Effector memory CD8-positive, alpha-beta T cell (primary cell): ENCODE data around the gene LRP1-AS.

ENCODE experiments used
- ATAC-seq: fragments of 150-1000 bp; cut with Tn5 transposase; replicated peaks from 2 replicates; pipeline ENCODE4 v1.10.0; 2021; ENCODE audit warnings: mild to moderate bottlenecking, moderate library complexity
- DNase-seq, 3 experiments: peaks; one replicate each; pipeline ENCODE4 v3.0.0; 2021
- H3K27ac Mint-ChIP-seq, 2 donors: one replicate each; pipeline ENCODE4 v1.8.0; 2022; ENCODE audit warnings: mild to moderate bottlenecking in 2 of 2, mixed read lengths in 2 of 2, moderate library complexity in 2 of 2
- H3K27me3 Mint-ChIP-seq, 2 donors: one replicate each; pipeline ENCODE4 v1.8.0; 2022; ENCODE audit warnings: mixed read lengths in 2 of 2
- H3K36me3 Mint-ChIP-seq: one replicate; pipeline ENCODE4 v1.8.0; 2022; ENCODE audit warnings: mild to moderate bottlenecking, moderate library complexity, mixed read lengths; ENCODE audit not compliant: insufficient read depth
- H3K4me1 Mint-ChIP-seq, 2 donors: one replicate each; pipeline ENCODE4 v1.8.0; 2022; ENCODE audit warnings: low read depth in 2 of 2, mixed read lengths in 2 of 2
- H3K4me3 Mint-ChIP-seq, 2 donors: one replicate each; pipeline ENCODE4 v1.8.0; 2022; ENCODE audit warnings: mild to moderate bottlenecking in 2 of 2, mixed read lengths in 2 of 2, moderate library complexity in 2 of 2
- H3K9me3 Mint-ChIP-seq, 2 donors: one replicate each; pipeline ENCODE4 v1.8.0; 2022; ENCODE audit warnings: mixed read lengths in 2 of 2
- total RNA-seq, 9 experiments: gene quantifications; one replicate each; lab custom pipeline; 2026; lab: John Stamatoyannopoulos, UW

Gene LRP1-AS
- total RNA-seq: 0 reads per million in 9 experiments

DNA sequence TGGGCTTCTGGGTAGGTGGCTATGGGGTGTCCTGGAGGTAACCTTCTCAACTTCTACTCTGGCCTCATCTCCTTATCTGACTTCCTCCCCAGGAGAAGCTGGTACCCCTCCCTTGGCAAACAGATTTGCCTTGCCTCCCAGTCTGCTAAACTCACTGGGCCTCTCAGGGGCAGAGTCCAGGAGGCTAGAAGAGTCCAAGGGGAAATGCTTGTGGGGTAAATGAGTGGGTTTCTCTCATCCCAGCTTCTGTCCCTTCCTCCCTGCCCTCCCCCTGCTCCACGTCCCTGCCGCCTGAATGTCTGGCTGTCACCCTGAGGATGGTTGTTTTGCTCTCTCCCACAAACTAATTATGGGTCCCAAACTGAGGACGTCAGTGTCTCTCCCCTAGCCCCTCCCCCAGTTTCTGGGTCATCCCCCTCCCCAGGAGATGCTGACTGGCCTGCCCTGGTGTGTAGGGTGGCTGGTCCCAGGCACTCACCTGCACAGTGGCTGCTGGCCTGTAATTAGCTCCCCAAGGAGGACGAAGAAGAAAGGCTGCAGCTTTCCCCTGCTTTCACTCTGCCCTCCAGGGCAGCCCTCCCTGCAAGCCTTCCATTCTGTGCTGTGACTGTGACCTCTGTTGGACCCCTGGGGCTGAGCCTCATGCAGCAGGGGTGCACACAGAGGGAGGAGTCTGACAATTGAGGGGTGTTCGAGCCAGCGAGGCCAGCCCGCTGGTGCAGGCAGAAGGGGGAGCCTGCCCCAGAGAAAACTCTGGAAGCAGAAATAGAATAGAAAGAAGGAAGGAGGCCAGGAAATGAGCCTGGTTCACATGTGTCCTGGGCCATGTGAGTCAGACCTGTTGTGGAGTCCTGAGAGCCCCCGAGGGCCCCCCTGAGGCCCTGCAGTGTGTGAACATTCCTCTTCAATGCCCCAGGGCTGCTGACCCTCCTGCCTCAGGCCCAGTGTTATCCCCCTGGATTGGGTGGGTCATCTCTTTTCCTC, at the start of gene LRP1-AS:
Gene LRP1-AS (minus strand): TSS at position 659 of the 984 bp plus-strand sequence.
- ATAC-seq (no peak), DNase-seq (no peak)
- Mint-ChIP-seq H3K36me3 (no peaks in the 10 kb centered on the region), H3K4me1 (peaks cover 0 to 1% of the 10 kb centered on the region in 2 donors), H3K9me3 (no peaks in the 10 kb centered on the region), H3K27ac (peak within 1 kb of the TSS in 1 of 2 donors; percentile 47), H3K27me3 (peaks cover 0 to 8% of the 10 kb centered on the region in 2 donors), H3K4me3 (no peak within 1 kb of the TSS)

DNA sequence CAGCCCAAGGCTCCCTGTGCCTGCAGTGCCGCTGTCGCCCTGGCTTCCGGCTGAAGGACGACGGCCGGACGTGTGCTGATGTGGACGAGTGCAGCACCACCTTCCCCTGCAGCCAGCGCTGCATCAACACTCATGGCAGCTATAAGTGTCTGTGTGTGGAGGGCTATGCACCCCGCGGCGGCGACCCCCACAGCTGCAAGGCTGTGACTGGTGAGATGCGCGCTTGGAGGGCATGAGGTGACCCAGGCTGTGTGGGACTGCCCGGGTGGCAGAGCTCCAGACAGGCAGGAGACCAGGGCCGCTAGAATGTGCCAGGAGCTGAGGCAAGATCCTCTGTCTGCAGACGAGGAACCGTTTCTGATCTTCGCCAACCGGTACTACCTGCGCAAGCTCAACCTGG, 49.5 kb upstream of the LRP1-AS start:
- no peak for ATAC-seq
- DNase-seq: no peak
- H3K36me3 Mint-ChIP-seq: peaks cover 4% of the 10 kb centered on the region
- no peaks in the 10 kb centered on the region for H3K9me3 Mint-ChIP-seq
- no peak overlapping the region for H3K27ac Mint-ChIP-seq
- H3K4me3 Mint-ChIP-seq: no peak overlapping the region
- peaks cover 8 to 9% of the 10 kb centered on the region in 2 donors for H3K27me3 Mint-ChIP-seq
- no peaks in the 10 kb centered on the region for H3K4me1 Mint-ChIP-seq

DNA sequence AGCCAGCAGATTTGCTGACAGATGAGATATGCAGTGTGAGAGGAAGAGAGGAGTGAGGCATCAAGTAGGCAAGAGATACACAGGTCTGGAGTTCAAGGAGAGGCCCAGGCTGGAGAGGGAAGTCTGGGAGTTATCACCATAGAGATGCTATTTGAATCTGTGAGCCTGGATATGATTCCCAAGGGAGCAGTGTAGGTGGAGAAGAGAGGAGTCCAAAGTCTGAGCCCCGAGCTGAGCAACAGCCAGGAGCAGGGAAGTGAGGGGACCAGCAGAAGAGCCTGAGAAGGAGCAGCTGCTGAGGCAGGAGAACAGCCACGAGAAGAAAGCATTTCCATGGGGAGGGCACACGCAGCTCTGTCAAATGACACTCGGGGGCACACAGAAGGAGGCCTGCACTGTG, 49.0 kb upstream of the LRP1-AS start:
- DNase-seq (no peak), ATAC-seq (no peak)
- Mint-ChIP-seq H3K4me1 (no peaks in the 10 kb centered on the region), H3K9me3 (no peaks in the 10 kb centered on the region), H3K4me3 (no peak overlapping the region), H3K36me3 (peaks cover 4% of the 10 kb centered on the region), H3K27ac (no peak overlapping the region), H3K27me3 (peaks cover 8 to 9% of the 10 kb centered on the region in 2 donors)

DNA sequence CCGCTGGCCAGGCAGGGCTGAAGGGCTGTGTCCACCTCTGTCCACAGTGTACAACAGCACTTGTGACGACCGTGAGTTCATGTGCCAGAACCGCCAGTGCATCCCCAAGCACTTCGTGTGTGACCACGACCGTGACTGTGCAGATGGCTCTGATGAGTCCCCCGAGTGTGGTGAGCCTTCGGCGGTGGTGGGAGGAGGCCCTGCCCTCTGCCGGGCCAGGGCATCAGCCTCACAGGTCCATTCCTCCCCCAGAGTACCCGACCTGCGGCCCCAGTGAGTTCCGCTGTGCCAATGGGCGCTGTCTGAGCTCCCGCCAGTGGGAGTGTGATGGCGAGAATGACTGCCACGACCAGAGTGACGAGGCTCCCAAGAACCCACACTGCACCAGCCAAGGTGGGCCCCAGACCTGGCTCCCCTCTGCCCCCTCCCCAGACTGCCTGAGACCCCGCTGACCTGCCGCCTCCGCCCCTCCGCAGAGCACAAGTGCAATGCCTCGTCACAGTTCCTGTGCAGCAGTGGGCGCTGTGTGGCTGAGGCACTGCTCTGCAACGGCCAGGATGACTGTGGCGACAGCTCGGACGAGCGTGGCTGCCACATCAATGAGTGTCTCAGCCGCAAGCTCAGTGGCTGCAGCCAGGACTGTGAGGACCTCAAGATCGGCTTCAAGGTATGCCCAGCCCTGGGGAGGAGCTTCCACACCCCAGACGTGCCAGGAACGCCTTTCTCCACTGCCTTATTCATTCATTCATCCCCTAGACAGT, 48.4 kb upstream of the LRP1-AS start:
- no peak overlapping the region for H3K27ac Mint-ChIP-seq
- DNase-seq (no peak), ATAC-seq (no peak)
- H3K4me1 Mint-ChIP-seq: no peaks in the 10 kb centered on the region
- no peaks in the 10 kb centered on the region for H3K9me3 Mint-ChIP-seq
- peaks cover 4% of the 10 kb centered on the region for H3K36me3 Mint-ChIP-seq
- no peak overlapping the region for H3K4me3 Mint-ChIP-seq
- peaks cover 8 to 9% of the 10 kb centered on the region in 2 donors for H3K27me3 Mint-ChIP-seq

DNA sequence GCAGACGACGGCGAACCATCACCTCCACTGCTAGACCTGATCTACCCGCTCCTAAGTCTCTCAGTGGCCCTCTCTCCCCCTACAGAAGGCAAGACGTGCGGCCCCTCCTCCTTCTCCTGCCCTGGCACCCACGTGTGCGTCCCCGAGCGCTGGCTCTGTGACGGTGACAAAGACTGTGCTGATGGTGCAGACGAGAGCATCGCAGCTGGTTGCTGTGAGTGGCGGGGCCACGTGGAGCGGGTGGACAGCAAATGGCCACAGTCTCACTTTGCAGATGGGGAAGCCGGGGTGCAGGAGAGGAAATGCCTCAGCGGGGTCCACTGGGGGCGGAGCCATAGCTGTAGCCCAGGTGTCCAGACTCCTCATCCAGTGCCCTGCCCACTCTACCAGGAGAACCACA, 47.8 kb upstream of the LRP1-AS start:
- H3K9me3 Mint-ChIP-seq: no peaks in the 10 kb centered on the region
- H3K36me3 Mint-ChIP-seq: peaks cover 4% of the 10 kb centered on the region
- ATAC-seq (no peak), DNase-seq (no peak)
- H3K27me3 Mint-ChIP-seq: peaks cover 8 to 9% of the 10 kb centered on the region in 2 donors
- no peak overlapping the region for H3K4me3 Mint-ChIP-seq
- no peaks in the 10 kb centered on the region for H3K4me1 Mint-ChIP-seq
- H3K27ac Mint-ChIP-seq: no peak overlapping the region

DNA sequence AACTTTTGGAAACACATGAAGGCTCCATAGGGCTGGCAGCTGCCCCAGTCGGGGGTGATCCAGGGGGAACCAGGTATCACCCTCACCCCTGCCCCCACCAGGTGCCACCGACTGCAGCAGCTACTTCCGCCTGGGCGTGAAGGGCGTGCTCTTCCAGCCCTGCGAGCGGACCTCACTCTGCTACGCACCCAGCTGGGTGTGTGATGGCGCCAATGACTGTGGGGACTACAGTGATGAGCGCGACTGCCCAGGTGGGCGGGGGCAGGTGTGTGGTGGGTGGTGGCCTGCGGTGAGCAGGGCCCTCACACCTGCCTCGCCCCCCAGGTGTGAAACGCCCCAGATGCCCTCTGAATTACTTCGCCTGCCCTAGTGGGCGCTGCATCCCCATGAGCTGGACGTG, 46.8 kb upstream of the LRP1-AS start:
- no peaks in the 10 kb centered on the region for H3K4me1 Mint-ChIP-seq
- H3K9me3 Mint-ChIP-seq: no peaks in the 10 kb centered on the region
- H3K27ac Mint-ChIP-seq: no peak overlapping the region
- H3K36me3 Mint-ChIP-seq: peaks cover 4% of the 10 kb centered on the region
- DNase-seq (no peak), ATAC-seq (no peak)
- H3K27me3 Mint-ChIP-seq: peaks cover 8 to 9% of the 10 kb centered on the region in 2 donors
- H3K4me3 Mint-ChIP-seq: no peak overlapping the region

DNA sequence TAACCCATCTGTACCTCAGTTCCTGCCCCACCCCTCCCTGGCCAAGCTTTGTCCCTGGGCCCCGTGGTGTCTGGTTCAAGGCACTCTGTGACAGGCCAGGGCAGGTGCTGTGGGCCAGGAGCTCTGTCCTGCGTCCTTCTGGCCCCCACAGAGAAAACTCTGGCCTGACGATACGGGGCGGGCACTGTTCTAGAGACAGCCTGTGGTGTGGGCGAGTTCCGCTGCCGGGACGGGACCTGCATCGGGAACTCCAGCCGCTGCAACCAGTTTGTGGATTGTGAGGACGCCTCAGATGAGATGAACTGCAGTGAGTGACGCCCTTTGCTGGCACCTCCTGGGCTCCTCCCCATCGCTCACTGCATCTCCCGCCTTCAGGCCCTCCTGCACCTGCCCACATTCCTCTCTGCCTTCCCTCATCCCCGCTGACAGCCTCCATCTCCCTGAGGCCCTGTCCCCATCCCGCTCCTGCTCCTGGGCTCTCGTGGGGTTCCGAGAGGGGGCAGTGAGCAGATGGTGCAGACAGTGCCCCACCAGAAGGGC, 46.4 kb upstream of the LRP1-AS start:
- DNase-seq (no peak), ATAC-seq (no peak)
- Mint-ChIP-seq H3K4me1 (no peaks in the 10 kb centered on the region), H3K27me3 (peaks cover 8 to 9% of the 10 kb centered on the region in 2 donors), H3K36me3 (peaks cover 4% of the 10 kb centered on the region), H3K9me3 (no peaks in the 10 kb centered on the region), H3K4me3 (no peak overlapping the region), H3K27ac (no peak overlapping the region)

DNA sequence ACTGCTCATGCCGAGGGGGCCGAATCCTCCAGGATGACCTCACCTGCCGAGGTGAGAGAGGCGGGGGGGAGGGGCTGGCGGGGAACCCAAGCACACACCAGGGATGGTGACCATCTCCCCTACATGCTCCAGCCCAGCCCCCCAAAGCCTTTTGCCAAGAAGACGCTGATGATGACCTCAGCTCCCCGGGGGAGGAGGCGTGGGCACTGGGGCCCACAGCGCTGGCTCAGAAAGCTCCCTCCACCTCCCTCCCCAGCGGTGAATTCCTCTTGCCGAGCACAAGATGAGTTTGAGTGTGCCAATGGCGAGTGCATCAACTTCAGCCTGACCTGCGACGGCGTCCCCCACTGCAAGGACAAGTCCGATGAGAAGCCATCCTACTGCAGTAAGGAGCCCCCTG, 45.5 kb upstream of the LRP1-AS start:
- Mint-ChIP-seq H3K27me3 (peaks cover 8 to 9% of the 10 kb centered on the region in 2 donors), H3K36me3 (peaks cover 4% of the 10 kb centered on the region), H3K27ac (peak overlapping the region in 1 of 2 donors; percentile 72), H3K4me1 (no peaks in the 10 kb centered on the region), H3K9me3 (no peaks in the 10 kb centered on the region), H3K4me3 (no peak overlapping the region)
- ATAC-seq (no peak), DNase-seq (no peak)

DNA sequence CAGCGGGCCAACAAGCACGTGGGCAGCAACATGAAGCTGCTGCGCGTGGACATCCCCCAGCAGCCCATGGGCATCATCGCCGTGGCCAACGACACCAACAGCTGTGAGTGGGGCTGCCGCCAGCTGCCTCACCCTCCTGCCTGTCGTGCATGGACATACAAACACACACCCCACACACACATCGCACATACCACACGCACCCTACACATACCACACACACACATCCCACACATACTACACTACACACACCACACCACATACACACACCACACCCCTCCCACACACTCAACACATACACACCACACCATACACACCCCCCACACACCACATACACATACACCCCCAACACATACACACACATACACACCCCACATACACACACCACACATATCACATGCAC, 44.0 kb upstream of the LRP1-AS start:
- DNase-seq (no peak), ATAC-seq (no peak)
- H3K9me3 Mint-ChIP-seq: no peaks in the 10 kb centered on the region
- peaks cover 4% of the 10 kb centered on the region for H3K36me3 Mint-ChIP-seq
- H3K27me3 Mint-ChIP-seq: peaks cover 6 to 7% of the 10 kb centered on the region in 2 donors
- H3K4me1 Mint-ChIP-seq: no peaks in the 10 kb centered on the region
- no peak overlapping the region for H3K27ac Mint-ChIP-seq
- no peak overlapping the region for H3K4me3 Mint-ChIP-seq

DNA sequence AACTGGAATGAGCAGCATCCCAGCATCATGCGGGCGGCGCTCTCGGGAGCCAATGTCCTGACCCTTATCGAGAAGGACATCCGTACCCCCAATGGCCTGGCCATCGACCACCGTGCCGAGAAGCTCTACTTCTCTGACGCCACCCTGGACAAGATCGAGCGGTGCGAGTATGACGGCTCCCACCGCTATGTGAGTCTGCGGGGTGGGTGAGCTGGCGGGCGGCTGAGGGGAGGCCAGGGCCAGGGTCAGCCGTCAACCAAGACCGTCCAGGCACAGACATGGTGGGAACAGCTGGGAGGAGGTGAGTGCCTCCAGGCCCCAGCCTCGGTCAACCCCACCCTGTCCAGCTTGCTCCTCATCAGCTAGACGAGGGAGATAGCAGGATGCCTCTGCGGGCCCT, 43.4 kb upstream of the LRP1-AS start:
- Mint-ChIP-seq H3K4me3 (no peak overlapping the region), H3K4me1 (no peaks in the 10 kb centered on the region), H3K36me3 (peaks cover 4% of the 10 kb centered on the region), H3K27ac (no peak overlapping the region), H3K27me3 (peaks cover under 1 to 1% of the 10 kb centered on the region in 2 donors), H3K9me3 (no peaks in the 10 kb centered on the region)
- no peak for ATAC-seq
- DNase-seq: no peak

DNA sequence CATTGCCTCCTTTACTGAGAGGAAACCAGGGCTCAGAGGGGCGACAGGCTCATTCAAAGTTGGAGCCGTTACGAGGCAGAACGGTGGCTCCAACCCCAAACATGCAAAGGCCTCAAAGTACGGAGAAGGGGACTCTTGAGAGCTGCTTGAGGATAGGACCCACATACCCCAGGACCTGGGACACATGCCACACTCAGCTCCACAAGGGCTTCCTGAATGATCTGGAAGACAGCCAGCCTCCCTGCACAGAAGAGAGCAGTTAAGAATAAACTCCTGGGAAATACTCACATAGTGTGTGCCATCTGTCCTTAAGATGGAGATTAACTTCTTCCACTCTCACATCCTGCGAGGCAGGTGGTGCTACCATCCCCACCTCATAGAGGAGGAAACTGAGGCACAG, 42.6 kb upstream of the LRP1-AS start:
- Mint-ChIP-seq H3K9me3 (no peaks in the 10 kb centered on the region), H3K4me1 (no peaks in the 10 kb centered on the region), H3K4me3 (no peak overlapping the region), H3K27ac (no peak overlapping the region), H3K27me3 (no peaks in the 10 kb centered on the region), H3K36me3 (peaks cover 4% of the 10 kb centered on the region)
- DNase-seq: no peak
- ATAC-seq: no peak

DNA sequence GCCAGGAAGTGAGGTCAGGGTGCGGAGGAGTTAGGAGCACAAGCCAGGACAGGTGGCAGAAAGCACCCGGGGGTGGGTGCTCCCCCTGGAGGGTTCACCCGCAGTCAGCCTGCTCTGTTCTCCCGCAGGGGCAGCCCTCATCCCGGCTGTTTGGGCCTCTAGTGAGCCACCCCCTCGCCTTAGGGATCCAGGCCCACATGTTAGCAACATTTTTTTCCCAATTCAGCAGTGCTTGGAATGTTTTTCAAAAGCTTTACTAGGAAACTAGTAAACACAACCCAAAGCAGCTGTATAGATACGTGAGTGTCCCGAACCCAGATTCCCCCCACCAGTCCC, 40.6 kb upstream of the LRP1-AS start:
- no peak overlapping the region for H3K27ac Mint-ChIP-seq
- peaks cover 2 to 3% of the 10 kb centered on the region in 2 donors for H3K4me1 Mint-ChIP-seq
- no peak overlapping the region for H3K4me3 Mint-ChIP-seq
- no peaks in the 10 kb centered on the region for H3K9me3 Mint-ChIP-seq
- ATAC-seq (no peak), DNase-seq (no peak)
- H3K36me3 Mint-ChIP-seq: no peaks in the 10 kb centered on the region
- no peaks in the 10 kb centered on the region for H3K27me3 Mint-ChIP-seq

DNA sequence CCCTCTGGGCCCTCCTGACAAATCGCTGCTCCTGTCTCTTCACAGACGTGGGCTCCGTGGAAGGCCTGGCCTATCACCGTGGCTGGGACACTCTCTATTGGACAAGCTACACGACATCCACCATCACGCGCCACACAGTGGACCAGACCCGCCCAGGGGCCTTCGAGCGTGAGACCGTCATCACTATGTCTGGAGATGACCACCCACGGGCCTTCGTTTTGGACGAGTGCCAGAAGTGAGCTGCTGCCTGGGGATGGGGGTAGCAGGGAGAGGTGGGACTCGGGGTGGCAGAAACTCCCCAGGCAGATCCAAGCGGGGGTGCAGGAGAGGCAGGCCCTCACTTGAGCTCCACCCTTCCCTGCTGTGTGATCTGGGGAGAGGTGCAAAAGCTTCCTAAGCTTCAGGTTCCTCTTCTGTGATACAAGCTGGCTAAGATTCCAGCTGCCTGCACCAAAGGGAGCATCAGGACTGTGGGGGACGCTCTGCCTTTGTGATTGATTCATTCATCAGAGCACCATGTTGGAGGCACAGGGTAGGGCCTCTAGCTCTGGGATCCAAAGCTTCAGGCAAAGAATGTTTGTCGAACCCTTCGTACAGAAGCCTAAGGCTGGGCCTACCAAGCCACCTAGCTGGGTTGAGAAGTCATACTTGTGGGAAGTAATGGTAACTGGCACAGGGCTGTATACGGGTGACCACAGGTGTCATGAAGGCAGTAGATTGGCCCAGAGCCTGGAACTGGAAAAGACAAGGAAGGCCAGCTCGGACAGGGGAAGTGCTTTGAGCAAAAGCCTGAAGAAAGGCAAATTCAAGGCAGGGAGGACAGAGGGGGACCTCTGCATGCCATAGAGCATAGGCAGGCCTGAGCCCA, 40.0 kb upstream of the LRP1-AS start:
- no peak for ATAC-seq
- Mint-ChIP-seq H3K4me3 (no peak overlapping the region), H3K36me3 (no peaks in the 10 kb centered on the region), H3K27me3 (no peaks in the 10 kb centered on the region), H3K4me1 (peaks cover 3 to 7% of the 10 kb centered on the region in 2 donors), H3K9me3 (no peaks in the 10 kb centered on the region), H3K27ac (no peak overlapping the region)
- DNase-seq: no peak
